Hippocampal formation (tissue), 2 donors: Measurements from ENCODE around the gene PPTC7.
"Not testable (repeated sequence)": the region's sequence is repeated elsewhere in the genome, so short reads cannot be mapped to it uniquely, and the experiment has no call there.

ENCODE experiments used
- DNase-seq, 2 donors: peaks; one replicate each; lab custom pipeline; 2025; lab: John Stamatoyannopoulos, UW

Gene PPTC7

GRCh38 chr12:110561471-110562201 lies 21.5 kb downstream of the PPTC7 start:
- no peak for DNase-seq

GRCh38 chr12:110560946-110561345 lies 22.2 kb downstream of the PPTC7 start:
- DNase-seq = no peak

- no peak for DNase-seq
Measured at GRCh38 chr12:110560048-110560447, 23.1 kb downstream of the PPTC7 start.

GRCh38 chr12:110558945-110559344 lies 24.2 kb downstream of the PPTC7 start:
- DNase-seq = not testable (repeated sequence)

- no peak for DNase-seq
Measured at GRCh38 chr12:110557300-110557699, 25.8 kb downstream of the PPTC7 start.

GRCh38 chr12:110556705-110557104 lies 26.4 kb downstream of the PPTC7 start:
- DNase-seq = no peak

- no peak for DNase-seq
Measured at GRCh38 chr12:110555577-110556406, 27.3 kb downstream of the PPTC7 start.

GRCh38 chr12:110554184-110554583 lies 28.9 kb downstream of the PPTC7 start:
- no peak for DNase-seq

GRCh38 chr12:110550981-110551380 lies 32.1 kb downstream of the PPTC7 start:
- no peak for DNase-seq

- no peak for DNase-seq
Measured at GRCh38 chr12:110549716-110550115, 33.4 kb downstream of the PPTC7 start.

- DNase-seq = no peak
Measured at GRCh38 chr12:110548678-110549077, 34.4 kb downstream of the PPTC7 start.

- no peak for DNase-seq
Measured at GRCh38 chr12:110547090-110547489, 36.0 kb downstream of the PPTC7 start.

- no peak for DNase-seq
Measured at GRCh38 chr12:110546339-110546738, 36.8 kb downstream of the PPTC7 start.

- DNase-seq = no peak
Measured at GRCh38 chr12:110545812-110546211, 37.3 kb downstream of the PPTC7 start.

GRCh38 chr12:110545259-110545658 lies 37.9 kb downstream of the PPTC7 start:
- DNase-seq = not testable (repeated sequence)

- DNase-seq = no peak
Measured at GRCh38 chr12:110543965-110544364, 39.2 kb downstream of the PPTC7 start.

GRCh38 chr12:110543252-110543959 lies 39.7 kb downstream of the PPTC7 start:
- DNase-seq = peak; percentile 13 to 15

- DNase-seq = no peak
Measured at GRCh38 chr12:110540048-110540447, 43.1 kb downstream of the PPTC7 start.

- no peak for DNase-seq
Measured at GRCh38 chr12:110538869-110539622, 44.1 kb downstream of the PPTC7 start.

GRCh38 chr12:110537605-110538409 lies 45.3 kb downstream of the PPTC7 start:
- no peak for DNase-seq
